Fibroblast of pulmonary artery (primary cell): ENCODE results near the gene LYPD4.

Experiments
- DNase-seq: peaks from one replicate; pipeline ENCODE4 v3.0.0-alpha.2; 2010; ENCODE audit warnings: low read depth
- H3K4me3 ChIP-seq: replicated peaks from 2 replicates; pipeline ENCODE4 v1.5.1; 2011; ENCODE audit warnings: low read depth, mild to moderate bottlenecking, control low read depth, low read length, moderate library complexity
- TF ChIP-seq, protein P1 (sequence below): IDR thresholded peaks from 2 replicates; pipeline ENCODE4 v1.5.1; 2011; ENCODE audit warnings: mild to moderate bottlenecking, control low read depth, low read length, inconsistent platforms; ENCODE audit errors: missing control alignments

The LYPD4 gene

DNA sequence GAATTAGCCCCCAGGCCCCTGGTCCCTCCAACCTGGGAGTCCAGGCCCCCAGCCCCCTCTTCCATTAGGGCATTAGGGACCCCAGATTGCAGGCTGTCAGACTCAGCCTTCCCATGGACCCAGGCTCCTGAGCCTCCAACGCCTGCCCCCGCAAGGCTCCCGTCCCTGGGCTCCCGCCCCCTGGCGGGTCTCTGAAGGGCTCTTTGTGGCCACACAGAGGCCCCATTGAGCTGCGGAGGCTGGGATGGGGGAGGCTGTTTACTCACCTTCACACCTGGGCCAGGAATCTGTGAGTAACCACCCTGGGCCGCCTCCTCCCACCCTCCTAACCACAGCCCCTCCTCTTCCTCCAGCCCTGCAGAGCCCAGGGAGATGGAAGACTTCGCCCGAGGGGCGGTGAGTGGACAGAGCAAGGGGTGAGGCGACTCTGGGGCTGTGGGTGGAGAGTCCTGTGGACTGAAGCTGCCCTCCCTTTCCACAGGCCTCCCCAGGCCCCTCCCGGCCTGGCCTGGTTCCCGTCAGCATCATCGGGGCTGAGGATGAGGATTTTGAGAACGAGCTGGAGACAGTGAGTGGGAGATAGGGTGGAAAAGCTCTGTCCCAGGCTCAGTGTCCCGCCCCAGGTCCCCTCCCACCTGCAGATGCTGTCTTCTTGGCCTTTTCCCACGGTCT, 43.4 kb upstream of the LYPD4 start:
- peak; percentile 29 for DNase-seq
- TF ChIP-seq, protein P1, sequence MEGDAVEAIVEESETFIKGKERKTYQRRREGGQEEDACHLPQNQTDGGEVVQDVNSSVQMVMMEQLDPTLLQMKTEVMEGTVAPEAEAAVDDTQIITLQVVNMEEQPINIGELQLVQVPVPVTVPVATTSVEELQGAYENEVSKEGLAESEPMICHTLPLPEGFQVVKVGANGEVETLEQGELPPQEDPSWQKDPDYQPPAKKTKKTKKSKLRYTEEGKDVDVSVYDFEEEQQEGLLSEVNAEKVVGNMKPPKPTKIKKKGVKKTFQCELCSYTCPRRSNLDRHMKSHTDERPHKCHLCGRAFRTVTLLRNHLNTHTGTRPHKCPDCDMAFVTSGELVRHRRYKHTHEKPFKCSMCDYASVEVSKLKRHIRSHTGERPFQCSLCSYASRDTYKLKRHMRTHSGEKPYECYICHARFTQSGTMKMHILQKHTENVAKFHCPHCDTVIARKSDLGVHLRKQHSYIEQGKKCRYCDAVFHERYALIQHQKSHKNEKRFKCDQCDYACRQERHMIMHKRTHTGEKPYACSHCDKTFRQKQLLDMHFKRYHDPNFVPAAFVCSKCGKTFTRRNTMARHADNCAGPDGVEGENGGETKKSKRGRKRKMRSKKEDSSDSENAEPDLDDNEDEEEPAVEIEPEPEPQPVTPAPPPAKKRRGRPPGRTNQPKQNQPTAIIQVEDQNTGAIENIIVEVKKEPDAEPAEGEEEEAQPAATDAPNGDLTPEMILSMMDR = peak; percentile 3
- no peak overlapping the region for H3K4me3 ChIP-seq

DNA sequence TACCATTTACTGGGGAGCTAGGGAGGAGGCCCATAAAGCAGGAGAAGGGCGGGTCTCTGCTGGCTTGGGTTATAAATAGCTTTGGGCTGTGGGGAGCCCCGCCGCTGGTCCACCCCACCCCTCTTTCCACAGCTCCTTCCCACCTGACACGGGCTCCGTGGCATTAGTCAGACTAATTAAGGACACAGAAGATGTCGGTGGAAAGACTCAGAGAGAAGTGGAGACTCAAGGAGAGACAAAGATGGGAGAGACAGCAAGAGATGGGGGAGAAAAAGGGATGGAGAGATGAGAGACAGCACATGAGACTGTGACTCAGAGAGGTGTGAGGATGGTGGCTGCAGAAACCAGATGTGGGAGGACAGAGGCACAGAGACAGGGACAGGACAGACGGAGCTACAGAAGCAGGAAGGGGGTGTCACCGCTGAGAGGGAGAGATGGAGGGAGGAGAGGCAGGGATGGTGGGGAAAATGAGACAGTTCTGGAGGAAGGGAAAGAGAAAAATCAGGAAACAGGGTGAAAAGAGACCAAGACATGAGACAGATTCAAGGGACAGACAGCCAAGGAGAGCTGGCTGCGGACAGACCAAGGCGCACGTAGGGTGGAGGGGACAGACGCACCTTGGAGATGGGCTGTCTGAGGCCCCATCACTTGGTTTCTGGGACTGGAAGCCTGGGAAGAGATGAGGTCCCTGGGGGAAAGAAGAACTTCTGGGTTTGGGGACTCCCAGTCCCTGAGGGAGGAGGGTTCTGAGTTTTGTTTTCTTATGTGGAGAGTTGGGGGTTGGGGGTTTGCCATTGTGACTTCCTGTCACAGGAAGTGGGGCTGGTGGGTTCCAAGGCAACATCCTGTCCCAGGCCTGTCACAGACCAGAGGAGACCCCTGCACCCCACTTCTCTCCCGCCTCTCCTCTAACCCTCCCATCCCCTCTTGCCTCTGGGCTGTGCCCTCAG, 42.6 kb upstream of the LYPD4 start:
- no peak for DNase-seq
- H3K4me3 ChIP-seq = no peak overlapping the region
- TF ChIP-seq, protein P1 = no peak

DNA sequence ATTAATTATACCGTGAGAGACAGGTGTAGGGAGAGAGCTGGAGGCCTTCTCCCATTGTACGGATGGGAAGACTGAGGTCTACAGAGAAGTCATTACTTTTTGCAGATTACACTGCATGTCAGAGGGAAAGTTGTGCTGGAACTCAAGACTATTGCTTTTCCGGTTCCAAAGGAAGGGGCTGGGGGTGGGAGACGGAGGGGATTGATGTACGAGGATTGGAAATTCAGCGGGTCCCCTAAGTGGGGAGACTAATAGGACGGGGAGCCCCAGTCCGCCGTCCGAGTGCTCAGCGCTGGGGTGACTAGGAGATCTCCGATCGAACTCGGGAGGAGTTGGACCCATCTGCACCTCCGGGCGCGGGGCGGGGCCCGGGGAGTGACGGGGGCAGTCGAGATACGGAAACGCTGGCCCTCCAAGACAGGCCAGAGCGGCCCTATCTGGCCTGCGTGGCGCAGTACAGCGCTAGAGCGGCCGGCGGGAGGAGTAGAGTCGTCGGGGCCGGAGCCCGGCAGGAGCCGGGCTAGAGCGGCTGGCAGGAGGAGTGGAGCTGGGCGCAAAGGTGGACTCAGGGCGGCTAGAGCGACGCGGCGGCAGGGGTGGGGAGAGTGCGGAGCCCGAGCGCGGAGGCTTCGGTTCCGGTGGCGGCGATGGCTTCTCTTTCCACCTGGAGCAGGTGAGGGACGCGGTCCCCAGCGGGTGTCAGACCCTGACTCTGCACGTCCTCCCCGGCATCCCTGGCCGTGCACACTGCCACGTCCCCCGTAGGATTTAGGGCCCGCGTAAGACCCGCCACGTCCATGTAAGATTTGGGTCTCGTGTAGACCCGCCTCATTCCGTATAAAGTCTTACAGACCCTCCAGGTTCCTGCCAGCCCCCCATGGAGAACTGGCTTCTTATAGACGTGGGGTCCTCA, 39.6 kb upstream of the LYPD4 start:
- peak; percentile 97 for DNase-seq
- peak overlapping the region; percentile 92 for H3K4me3 ChIP-seq
- TF ChIP-seq, protein P1 = peak; percentile 12

DNA sequence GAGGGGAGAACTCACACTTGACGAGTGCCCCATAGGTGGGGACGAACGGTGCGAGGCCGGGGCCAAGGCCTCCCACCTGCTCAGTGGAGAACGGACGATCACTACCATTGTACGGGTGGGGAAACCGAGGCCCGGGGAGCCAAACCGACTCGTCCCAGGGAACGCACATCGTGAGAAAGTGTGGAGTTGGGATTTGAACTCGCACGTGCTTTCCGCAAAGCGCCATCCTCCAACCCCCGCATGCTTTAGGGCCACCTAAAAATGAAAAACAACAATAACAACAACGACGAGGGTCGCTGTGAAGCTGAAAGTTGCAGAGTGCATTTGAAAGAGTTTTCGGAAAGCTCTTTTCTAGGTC, 39.0 kb upstream of the LYPD4 start:
- no peak for DNase-seq
- H3K4me3 ChIP-seq = peak overlapping the region; percentile 92
- TF ChIP-seq, protein P1 = no peak

DNA sequence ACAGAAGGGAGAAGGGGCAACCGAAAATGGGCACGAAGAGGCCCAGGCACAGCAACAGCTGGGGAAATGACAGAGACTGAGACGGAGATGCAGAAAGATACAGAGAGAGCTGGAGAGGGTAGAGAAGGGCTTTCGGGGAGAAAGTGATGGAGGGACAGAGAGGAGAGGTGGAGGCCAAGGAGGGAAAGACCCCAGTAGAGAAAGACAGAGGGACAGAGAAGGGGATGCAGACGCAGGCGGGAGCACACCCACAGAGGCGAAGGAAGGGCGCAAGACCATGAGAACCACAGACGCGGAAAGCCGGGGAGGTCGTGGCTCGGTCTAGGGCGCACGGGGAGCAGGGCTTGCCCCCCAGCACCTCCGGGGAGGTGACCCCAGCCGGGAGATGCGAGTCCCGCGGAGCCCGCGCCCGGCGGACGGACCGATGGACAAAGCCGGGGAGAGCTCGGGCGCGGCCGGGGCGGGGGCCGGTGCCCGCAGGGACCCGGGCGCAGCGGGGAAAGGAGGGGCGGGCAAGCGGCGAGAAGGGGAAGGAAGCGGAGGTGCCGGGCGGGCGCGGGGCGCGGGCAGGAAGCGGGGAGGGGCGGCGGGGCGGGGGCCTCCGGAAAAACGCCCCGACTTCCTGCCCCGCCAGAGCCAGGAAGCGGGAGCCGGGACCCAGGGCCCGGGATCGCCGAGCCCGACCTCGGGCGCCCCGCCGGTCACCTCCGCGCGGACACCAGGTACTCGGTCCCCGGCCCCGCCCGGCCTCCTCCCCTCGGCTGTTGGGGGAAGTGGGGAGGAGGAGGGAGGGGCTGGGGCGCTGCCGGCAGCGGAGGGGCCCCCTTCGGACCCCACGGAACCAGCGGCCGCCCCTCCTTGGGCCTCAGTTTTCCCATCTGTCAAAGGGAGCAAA, 38.3 kb upstream of the LYPD4 start, which contains the start of gene ARHGEF1:
Gene ARHGEF1, plus strand, starts transcription at position 617 of the 895 bp plus-strand sequence. CDS start 4,899 bp downstream, outside the sequence.
- H3K4me3 ChIP-seq = peak within 1 kb of the TSS; percentile 92
- DNase-seq = no peak
- TF ChIP-seq, protein P1 = no peak

DNA sequence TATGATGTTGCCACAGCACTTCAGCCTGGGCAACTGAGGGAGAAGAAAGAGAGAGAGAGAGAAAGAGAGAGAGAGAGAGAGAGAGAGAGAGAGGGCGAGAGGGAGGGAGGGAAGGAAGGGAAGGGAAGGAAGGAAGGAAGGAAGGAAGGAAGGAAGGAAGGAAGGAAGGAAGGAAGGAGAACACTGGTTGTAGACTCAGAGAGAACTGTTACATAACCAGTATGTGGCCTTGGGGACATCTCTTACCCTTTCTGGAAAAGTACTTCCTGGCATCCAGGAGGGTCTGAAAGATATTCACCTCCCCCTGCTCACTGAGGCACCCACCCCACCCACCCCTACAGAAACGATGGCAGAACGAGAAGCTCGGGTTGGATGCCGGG, 35.8 kb upstream of the LYPD4 start:
- no peak overlapping the region for H3K4me3 ChIP-seq
- no peak for DNase-seq
- TF ChIP-seq, protein P1 = no peak
